ENCODE results near the gene CAMK2G. TPM values are rescaled to one million over a fixed set of nuclear protein-coding genes. Genes with fewer than 3 reads are reported as not detected.
"Not testable (repeated sequence)": the region's sequence is repeated elsewhere in the genome, so short reads cannot be mapped to it uniquely, and the experiment has no call there.

Gene CAMK2G
- polyA plus RNA-seq, 1 donor: 30.8 TPM

DNA sequence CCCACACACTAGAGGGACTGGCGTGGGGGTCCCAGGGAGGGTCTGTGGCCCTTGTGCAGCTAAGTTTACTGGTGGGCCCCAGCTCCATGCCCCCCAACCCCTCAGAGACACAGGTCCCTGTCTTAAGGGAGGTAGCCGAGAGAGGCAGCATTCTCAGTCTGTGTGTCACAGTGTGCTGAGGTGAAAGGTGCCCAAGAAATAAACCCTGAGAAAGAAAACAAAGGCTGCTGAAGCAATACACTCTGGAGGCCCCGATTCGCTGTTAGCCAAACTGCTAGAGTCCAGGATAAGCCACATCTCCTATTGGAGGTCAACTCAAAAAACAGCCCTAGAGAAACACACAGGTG is 34.3 kb downstream of the CAMK2G start:
- no peak for DNase-seq (ENCODE audit: low read depth)

DNA sequence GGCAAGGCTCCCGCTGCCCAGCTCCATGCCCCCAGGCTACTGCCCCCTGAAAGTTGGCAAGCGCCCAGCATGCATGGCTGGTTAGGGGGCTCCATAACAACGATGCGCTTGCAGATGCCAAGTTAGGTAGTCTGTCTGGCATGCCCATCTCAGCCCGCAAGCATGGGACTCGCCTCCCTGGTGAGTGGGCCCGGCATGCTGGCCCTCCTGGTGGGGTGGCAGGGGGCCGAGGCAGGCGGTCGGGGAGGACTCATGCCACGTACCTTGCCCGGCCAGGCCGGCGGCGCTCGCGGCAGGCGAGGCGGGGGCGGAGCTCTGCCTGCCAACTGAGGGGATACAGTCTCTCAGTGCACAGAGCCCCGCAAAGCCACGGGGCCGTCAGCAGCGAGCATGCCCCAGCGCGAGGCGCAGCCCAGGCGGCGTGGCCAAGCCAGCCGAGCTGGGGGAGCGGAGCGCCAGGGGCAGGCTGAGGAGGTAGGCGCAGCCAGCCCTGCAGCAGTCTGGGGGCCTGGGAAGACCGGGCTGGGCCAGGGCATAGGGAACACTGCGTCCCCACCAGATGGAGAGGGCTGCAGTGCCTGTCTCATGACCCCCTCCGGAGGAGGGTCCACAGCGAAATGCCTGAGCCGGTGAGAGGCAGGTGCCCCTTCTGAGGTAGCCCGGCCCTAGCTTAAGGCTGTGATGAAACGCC is 34.9 kb downstream of the CAMK2G start:
- DNase-seq (ENCODE audit: low read depth): no peak

DNA sequence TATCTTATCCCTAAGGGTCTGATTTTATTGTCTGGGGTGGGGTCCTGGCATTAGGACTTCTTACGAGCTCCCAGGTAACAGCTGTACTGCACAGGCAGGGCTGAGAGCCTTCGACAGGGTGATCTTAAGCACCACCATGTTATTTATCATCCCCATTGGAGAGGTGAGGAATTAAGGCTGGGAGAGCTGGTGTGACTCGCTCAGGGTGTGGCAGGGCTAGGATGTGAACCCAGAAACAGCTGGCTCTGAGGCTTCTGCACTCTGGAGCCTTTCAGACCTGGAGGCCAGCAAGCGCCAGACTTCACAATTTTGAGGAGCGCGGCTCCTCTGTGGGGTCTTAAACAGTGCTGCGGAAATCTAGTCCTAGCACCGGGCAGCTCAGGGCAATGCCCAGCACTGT is 35.5 kb downstream of the CAMK2G start:
- no peak for DNase-seq (ENCODE audit: low read depth)

DNA sequence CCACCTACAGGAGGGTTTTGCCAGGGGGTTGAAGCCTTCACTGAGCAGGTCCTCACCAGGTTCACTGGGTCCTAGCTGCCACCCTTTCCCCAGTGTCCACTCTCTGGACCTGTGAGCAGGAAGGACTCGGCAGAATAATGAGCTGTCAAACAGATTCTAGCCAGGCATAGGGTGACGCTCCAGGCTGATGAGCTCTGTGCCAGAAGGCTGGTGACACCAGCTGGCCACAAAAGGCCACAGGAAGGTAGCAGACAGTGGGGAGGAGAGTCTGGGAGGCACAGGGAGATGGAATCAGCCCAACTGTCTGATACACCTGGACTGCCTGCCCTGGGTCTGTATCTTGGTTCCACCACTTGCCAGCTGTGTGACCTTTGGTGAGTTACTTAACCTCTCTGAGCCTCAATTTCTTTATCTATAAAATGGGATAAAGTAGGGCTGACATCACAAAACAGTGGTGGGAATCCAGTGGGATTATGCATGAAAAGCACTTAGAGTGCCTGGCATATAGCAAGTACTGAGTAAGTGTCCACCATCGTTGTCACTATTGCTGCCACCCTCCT is 36.3 kb downstream of the CAMK2G start:
- DNase-seq (ENCODE audit: low read depth): no peak

DNA sequence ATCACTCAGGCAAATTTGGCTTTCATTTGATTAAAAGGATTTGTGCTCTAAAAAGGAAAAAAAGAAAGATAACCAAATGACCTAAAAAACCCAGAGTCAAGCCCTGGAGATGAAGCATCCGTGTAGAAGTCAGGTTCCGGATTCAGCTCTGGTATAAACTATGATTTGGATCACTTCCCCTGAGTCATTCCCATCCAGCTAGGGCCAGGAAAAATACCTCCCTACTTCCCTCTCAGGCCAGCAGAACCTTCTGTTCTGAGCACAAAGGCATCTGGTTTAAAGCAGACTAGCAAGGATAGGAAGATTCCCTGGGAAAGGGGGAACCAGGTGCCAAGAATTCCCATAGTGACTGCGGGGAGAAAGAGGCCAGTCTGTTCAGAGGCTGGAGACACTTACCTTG is 37.3 kb downstream of the CAMK2G start:
- DNase-seq (ENCODE audit: low read depth): no peak

DNA sequence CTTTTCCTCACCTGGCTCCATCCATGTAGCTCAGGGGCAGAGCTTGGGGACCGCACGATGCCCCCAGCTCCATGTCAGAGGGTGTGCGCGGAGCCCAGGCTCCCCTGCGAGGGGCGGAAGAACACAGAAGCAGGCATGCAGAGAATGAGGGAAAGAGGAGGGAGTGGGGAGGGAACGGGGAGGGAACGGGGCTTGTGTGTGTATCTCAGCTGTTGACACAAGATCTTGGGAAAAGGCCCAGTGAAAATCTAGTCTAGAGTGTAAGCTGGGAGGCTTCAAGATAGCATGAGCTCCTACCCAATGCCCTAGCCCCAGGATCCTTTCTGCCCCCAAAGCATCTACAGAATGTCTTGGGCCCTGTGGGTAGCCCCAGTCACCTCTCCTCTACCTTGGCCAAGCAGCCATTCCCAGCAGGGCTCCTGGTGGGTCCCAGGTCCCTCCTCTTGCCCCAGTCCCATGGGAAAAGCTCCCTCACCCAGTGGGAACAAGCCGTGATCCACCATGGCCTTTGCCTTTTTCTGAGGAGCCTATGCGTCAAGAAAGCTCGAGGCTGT is 37.9 kb downstream of the CAMK2G start:
- no peak for DNase-seq (ENCODE audit: low read depth)

DNA sequence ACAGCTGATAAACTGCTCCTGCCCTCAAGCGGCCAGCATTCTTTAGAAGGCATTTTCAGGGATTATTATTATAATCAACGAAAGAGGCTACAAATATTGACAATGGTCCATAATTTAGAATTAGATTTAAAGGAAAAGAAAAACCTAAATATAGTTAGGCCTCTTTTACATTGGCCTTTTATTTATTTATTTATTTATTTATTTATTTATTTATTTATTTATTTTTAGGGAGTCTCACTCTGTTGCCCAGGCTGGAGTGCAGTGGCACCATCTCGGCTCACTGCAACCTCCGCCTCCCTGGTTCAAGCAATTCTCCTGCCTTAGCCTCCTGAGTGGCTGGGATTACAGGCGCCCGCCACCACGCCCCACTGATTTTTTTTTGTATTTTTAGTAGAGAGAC is 45.3 kb downstream of the CAMK2G start:
- not testable (repeated sequence) for DNase-seq (ENCODE audit: low read depth)

DNA sequence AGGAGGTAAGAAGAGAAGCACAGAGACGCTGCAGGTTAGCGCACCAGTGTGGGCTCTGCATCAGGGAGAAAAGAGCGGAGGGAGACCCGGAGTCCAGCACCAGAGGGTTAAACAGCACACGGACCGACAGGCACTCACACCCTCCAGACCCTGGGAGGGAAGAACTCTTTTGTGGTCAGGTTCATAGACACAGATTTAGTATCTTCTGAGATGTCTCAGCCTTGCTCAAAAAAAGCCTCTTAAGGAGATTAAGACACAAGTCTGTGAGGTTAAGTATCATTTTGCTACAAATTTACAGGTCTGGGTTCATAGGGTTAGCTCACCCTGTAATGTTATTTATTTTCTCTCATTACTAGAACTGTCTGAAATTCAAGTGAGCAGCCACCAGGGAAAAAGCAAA is 46.2 kb downstream of the CAMK2G start:
- DNase-seq (ENCODE audit: low read depth): no peak

DNA sequence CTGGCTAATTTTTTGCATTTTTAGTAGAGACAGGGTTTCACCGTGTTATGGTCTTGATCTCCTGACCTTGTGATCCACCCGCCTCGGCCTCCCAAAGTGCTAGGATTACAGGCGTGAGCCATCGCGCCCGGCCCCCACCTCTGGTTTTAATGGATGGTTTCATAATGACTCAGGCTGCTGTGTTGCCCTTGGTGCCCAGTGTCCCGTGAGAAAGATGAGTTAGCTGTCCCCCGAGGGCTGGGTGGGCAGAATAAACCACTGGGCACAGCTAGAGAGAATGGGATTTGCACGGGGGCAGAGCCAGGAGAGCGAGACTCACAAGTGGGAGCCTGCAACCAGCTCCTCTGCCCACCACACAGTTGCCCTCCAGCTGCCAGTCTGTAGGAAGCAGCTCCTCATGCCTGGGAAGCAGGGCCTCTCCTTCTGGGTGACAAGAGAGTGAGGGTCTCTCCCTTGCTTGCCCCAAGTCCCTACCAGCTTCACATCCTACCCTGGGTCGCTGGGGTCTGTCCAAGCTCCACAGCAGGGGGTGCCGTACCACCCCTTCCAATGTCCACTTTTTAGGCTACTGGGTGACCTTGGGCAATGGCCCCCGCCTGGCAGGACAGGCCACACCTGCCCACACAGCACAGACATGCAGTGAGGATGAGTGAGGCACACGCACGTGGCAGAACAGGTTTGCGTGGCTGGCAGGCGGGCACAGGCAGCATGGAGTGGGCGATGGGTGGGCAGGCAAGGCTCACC is 46.8 kb downstream of the CAMK2G start:
- no peak for DNase-seq (ENCODE audit: low read depth)

DNA sequence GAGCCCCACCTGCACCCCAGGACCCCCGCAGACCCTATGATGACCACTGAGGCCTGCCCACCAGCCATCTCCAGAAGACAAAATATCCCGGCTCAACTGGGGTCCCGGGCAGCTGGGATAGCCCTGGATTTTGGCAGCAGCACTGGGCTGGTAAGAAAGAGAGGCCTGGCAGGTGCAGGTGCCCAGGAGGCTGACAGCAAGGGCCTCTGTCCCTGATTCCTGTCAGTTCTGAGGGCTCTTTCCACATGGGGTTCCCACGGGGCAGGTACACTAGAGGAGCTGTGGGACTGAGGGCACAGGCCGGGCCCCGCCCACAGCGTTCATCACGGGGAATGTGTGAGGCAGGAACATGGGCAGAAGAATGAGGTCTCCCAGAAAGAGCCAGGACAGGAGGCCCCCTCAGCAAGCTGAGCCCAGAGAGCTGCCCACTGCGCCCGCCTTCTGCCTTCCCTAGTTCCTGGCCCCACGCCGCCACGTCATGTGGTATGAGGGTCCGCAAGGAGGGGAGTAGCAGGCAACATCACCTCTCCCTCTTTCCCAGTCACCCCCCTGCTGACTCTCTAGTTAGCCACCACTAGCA is 50.1 kb downstream of the CAMK2G start:
- DNase-seq (ENCODE audit: low read depth): no peak

DNA sequence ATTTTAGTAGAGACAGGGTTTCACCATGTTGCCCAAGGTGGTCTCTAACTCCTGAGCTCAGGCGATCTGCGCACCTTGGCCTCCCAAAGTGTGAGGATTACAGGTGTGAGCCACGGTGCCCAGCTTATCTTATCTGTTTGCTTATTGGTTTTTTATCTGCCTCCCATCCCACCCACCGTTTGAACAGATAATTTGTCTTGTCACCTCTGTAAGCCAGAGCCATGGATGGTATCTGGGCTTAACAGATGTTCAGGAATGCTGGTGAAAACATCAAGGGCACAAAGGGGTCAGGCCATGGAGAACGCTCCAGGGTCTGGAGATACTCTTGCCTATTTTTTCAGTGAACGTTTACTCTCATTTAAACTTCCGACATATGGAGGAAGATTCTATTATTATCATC is 51.0 kb downstream of the CAMK2G start:
- DNase-seq (ENCODE audit: low read depth): no peak

DNA sequence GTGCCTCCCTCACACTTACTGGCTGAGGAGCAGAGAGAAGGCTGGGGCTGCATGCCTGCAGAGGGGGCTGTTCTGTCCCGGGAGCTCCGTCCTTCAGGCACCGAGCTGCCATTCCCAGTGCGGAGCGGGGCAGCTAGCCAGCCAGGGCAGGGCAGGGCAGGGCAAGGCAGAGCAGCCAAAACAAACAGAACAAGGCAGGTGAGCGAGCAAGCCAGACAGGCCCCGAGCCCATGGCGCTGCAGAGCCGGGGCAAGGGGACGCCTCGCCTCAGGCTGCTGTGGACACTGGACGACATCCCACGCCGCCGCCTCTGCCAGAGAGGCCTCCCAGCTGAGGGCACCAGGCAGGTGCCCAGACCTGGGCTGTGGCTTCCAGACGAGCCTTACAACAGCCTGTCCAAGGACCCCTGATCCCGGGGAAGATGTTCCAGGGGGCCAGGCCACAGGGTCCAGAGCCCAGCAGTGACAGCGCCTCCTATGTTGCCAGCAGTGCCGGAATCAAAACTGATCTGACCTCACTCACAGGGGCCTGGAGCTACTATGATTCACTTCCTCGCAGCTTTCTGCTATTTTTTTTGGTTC is 54.8 kb downstream of the CAMK2G start:
- no peak for DNase-seq (ENCODE audit: low read depth)

DNA sequence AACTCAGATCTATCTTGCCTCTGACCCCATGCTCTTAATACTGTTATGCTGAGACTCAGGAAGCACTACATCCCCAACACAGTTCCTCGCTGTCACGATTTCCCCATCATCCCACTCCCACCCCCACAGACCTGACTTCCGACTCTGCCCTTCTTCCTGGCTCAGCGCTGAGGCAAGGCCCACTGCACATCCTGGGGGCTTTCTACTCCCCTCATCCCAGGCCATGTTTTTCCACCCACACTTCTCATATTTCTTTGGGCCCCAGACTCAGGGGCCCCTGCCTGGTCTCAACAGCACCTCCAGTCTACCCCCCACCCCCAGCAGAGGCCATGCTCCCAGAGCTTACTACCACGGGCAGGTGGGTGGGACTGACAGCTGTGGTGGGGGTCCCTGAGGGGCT is 55.3 kb downstream of the CAMK2G start:
- no peak for DNase-seq (ENCODE audit: low read depth)

DNA sequence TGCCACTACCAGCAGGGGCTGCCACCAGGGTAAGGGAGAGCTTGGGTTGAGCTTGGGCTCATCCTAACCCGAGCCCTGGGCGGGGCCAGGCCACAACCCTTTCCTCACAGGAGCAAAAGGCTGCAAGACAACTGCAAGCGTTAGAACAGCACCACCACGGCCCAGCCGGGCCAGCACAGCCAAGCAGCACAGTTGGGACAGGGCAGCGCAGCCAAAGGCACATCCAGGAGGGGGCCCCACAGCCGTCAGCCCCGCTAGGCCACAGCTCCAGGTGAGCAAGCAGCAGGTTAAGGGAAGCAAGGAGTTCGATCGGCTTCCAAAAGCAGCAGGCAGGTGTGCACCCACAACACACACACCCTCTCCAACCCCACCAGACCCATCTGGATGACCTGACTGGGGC is 56.0 kb downstream of the CAMK2G start:
- DNase-seq (ENCODE audit: low read depth): no peak

DNA sequence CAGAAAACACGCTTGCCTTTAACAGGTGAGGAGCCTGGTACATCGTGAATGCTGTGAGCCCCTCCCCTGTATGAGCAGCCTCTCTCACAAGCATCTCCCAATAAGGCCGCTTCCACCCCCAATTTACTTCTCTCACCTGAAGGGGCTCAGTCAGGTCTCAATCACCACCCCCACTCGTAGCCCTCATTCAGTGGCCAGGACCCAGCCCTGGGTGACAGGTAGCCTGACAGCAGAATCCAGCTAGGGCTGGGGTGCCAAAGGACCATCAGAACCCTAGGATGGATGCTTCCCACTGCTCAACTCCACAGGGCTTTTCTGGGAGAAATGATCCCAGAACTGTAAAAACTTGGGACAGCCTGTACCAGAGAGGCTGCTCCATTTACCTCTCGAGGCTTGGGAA is 56.5 kb downstream of the CAMK2G start:
- no peak for DNase-seq (ENCODE audit: low read depth)

DNA sequence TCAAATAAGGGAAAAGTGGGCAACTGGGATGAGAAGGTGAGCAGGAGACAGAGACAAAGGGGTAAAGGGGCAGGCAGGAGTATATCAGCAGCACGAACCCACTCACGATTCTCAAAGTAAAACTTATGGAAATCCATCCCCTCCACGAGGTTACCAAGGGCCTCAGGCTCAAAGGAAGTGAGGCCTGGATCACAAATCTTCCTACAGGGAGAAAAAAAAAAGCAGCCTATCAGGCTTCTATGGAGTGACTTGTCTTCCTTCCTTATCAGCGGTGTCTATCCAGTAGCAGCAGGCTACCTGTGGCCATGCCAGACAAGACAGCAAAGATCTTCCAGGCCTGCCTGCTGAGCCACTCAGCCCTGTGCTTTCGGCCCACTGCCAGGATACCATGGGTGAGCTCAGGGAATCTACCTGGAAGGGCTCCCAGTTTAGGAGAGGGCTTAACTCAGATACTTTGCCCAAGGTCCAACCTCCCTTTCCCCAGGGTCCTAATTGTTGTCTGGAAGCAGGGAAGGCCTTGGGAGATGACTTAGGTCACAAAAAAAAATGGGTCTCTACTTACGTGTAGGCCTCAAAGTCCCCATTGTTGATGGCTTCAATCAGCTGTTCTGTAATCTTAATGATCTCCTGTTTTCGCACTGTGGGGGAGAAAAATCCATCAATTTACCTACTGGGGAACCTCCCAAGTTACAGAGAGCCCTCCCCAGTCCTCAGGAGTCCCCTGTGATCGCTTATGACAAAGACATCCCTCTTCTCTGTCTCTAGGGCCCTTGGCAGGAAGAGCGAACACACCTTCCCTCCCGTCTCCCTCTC is 57.2 kb downstream of the CAMK2G start:
- no peak for DNase-seq (ENCODE audit: low read depth)

DNA sequence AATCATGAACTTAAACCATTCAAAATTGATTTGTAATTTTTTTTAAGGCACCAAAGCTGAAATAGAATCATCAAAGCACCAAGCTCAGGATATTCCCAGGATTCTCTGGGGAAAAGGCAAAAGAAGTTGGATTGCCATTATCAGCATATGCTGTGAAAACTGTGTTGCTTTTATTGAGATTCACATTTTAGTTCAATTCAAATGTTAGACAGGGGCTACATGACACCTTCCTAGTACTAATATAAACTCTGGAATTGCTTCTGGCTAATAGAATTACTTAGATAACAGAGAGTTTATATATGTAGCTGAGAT is 58.7 kb downstream of the CAMK2G start:
- no peak for DNase-seq (ENCODE audit: low read depth)

DNA sequence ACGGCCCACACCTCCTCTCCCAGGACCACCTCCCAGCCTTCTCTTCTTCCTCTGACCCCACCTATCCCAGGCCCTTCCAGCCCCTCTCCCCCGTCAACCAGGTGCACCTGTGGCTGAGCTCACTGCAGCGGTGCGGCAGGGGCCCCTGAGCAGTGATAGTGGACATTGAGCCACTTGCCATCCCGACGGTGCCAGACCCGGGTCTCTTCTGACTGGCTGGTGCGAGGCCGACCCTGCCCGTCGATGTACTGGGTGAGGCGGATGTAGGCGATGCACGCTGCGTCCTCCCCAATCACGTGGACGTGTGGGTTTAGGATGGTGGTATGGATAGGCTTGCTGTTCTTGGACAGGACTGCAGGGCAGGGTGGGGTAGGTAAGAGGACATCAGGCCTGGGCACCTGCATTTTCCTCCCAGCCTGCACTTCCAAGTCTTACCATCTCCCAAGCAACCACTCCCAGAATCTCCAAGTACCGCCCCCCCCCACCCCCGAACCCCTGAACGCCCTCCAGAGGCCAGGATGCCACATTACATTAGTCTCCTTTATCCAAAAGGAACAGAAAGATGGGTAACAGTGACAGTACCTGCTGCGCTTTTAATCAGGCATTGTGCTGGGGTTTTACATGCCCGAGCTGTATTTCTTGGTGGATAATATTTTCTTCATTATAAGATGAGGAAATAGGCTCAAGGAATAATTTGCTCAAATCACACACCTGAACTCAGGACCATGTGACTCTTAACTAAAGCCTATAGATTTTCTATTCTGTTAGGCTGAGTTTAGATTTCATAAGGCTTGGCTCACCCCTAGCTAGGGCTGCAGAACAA is 59.2 kb downstream of the CAMK2G start:
- DNase-seq (ENCODE audit: low read depth): no peak

DNA sequence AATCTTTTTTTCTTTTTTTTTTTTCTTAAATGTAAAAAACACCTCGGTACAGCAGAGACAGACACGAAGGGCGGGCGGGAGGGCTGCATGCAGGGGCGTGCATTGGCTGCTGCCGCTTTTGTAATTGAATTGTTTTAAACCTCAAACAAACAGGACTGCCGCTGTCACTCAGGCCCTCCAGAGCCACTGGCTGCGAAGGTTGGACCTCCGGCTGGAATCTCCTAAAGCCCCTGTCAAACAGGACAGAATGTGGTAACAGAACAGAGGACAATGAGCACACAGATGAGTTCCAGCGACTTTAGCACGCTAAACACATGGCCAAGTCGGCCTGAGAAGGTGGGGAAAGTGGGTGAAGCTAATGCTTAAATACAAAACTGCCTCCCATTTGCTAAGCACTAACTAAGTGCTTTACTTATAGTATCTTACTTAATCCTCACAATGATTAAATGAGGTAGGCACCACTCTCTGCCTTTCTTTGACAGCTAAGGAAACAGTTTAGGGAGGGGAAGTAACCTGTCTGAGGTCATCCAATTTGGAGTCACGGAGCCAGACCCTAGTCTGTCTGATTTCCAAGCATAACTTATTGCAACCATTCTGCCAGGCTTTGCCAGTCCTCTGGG is 60.0 kb downstream of the CAMK2G start:
- no peak for DNase-seq (ENCODE audit: low read depth)

DNA sequence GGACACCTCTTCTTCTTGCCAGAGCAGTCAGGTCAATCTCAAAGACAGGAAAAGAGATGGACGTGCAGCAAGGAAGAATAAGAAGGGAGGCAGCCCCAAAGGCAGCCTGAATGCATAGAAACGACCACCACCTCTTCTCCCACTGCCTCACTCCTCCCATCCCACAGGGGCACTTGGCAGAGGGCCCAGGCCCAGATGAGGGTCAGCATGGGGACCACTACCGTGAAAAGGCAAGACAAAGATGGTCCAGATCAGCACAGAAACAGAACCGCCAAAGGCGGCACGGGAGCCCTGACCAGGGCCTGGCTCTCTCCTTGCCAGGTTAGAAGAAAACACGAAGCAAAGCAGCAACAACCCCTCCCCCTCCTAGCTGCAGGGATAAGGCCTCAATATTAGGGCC is 61.0 kb downstream of the CAMK2G start:
- DNase-seq (ENCODE audit: low read depth): no peak
